Measurements from ENCODE around the gene BRIP1.
"Not testable (repeated sequence)": the region's sequence is repeated elsewhere in the genome, so short reads cannot be mapped to it uniquely, and the experiment has no call there.

The BRIP1 gene

GRCh38 chr17:61728297-61728836 is 135.0 kb downstream of the BRIP1 start:
- DNase-seq (ENCODE audit: low read depth in 2 of 2): no peak

DNA sequence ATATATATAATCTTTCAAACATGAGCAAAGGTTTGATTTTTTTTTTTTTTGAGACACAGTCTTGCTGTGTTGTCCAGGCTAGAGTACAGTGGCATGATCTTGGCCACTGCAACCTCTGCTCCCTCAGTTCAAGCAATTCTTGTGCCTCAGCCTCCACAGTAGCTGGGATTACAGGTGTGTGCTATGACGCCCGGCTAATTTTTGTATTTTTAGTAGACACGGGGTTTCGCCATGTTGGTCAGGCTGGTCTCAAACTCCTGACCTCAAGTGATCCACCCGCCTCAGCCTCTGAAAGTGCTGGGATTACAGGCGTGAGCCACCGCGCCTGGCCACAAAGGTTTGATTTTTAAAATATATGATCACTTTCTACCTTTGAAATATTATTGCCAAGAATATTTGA is 135.5 kb downstream of the BRIP1 start:
- not testable (repeated sequence) for DNase-seq (ENCODE audit: low read depth in 2 of 2)

- no peak for DNase-seq (ENCODE audit: low read depth in 2 of 2)
Measured at GRCh38 chr17:61726977-61727376, 136.4 kb downstream of the BRIP1 start.

GRCh38 chr17:61724777-61725176 is 138.6 kb downstream of the BRIP1 start:
- no peak for DNase-seq (ENCODE audit: low read depth in 2 of 2)

GRCh38 chr17:61723914-61724313 is 139.4 kb downstream of the BRIP1 start:
- DNase-seq (ENCODE audit: low read depth in 2 of 2): no peak

DNA sequence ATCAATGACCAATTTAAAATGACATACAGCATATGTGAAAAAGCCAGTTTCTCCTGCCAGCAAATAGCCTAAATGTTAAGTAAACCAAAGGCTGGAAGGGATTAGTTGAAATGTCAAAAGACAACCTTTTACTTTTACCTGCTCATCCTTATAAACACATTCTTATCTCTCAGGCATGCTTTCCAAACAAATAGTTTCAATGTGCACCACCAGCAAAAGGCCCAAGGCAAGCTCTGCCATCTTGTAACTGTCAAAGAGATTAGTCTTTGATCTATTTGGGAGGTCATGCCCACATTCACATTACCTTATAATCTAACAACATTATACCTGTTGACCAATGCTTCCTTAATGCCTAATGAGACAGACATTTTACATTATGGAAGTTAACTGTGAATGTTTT is 140.1 kb downstream of the BRIP1 start:
- DNase-seq (ENCODE audit: low read depth in 2 of 2): no peak

DNA sequence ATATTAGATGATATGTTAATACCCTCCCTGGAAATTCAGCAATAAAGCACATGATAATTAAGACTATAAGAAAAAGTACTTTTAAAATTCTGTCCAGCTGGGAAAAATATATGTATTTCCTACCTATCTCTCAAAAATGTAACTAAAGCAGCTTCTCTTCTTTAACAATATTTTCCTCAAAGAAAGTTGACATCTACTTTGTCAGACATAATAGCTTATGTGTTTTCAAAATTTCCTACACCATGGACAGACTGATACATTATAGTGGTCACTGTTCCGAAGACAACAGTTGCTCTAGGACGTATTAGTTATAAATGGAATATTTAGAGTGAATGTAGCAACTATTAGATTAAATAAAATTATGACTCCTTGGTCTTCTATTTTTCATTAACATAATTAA is 140.9 kb downstream of the BRIP1 start:
- no peak for DNase-seq (ENCODE audit: low read depth in 2 of 2)

DNA sequence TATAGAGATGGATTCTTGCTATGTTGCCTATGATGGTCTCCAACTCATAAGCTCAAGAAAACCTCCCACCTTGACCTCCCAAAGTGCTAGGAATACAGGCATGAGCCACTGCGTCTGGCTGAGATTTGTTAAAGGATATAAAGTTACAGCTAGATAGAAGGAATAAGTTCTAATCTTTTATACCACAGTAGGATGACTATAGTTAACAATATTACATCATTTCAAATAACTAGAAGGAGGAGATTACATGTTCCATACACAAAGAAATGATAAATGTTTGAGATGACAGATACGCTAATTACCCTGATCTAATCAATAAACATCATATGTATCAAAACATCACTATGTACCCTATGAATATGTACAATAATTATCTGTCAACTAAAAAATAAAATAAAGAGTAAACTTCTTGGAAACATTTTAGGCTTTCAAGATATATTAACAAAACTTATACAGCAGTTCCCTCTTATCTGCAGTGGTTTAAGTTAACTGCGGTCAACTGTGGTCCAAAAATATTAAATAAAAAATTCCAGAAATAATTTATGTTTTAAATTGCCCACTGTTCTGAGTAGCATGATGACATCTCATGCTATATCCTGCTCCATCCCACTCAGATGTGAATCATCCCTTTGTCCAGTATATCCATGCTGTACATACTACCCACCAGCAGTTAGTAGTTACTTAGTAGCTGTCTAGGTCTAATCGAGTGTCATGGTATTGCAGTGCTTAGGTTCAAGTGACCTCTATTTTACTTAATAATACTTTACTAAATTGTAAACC is 143.1 kb downstream of the BRIP1 start:
- no peak for DNase-seq (ENCODE audit: low read depth in 2 of 2)

- DNase-seq (ENCODE audit: low read depth in 2 of 2): not testable (repeated sequence)
Measured at GRCh38 chr17:61719220-61719619, 144.1 kb downstream of the BRIP1 start.

GRCh38 chr17:61718022-61718421 is 145.3 kb downstream of the BRIP1 start:
- no peak for DNase-seq (ENCODE audit: low read depth in 2 of 2)

- DNase-seq (ENCODE audit: low read depth in 2 of 2): no peak
Measured at GRCh38 chr17:61717352-61717751, 146.0 kb downstream of the BRIP1 start.

DNA sequence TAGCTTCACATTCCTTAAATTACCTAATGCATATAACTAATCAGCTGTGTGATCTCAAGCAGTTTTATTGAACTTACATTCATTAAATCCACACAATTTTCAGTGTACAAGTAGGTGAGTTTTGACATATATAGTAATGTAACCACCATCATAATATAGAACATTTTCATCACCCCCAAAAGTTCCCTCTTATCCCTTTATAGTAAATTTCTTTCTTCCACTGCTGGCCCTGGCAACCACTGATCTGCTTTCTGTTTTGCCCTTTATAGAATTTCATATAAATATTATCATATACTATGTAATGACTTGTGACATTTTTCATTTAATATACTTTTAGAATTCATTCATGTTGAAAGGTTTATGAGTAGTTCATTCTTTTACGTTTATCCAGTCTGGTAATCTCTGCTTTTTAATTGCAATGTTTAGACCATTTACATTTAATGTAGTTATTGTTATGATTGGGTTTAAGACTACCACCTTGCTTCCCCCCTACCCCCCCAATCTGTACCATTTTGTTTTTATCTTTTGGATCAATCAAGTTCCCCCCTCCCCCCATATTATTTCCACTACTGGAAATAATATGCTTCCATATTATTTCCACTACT is 147.0 kb downstream of the BRIP1 start:
- no peak for DNase-seq (ENCODE audit: low read depth in 2 of 2)

- DNase-seq (ENCODE audit: low read depth in 2 of 2): no peak
Measured at GRCh38 chr17:61715348-61715747, 148.0 kb downstream of the BRIP1 start.

- DNase-seq (ENCODE audit: low read depth in 2 of 2): no peak
Measured at GRCh38 chr17:61714300-61714699, 149.0 kb downstream of the BRIP1 start.

GRCh38 chr17:61713035-61713434 is 150.3 kb downstream of the BRIP1 start:
- DNase-seq (ENCODE audit: low read depth in 2 of 2): no peak

GRCh38 chr17:61710546-61710945 is 152.8 kb downstream of the BRIP1 start:
- no peak for DNase-seq (ENCODE audit: low read depth in 2 of 2)

DNA sequence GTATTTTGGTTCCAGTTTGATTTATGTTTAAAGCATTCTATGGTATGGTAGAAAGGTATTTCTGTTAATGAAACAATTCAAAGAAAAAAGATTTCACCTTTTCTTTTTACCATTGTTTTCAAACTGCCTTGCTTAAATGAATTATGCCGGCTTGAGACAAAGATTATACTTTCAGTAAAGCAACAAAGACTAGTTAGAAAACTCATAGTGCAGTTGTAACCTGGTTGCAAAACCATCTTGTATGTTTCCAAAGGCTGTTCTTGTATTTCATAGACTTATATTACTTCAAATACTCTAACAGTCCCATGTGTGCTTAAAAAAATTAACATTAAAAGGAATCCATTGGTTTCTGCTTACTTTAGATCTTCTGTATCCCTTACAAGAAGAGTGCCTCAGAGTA is 153.8 kb downstream of the BRIP1 start:
- DNase-seq (ENCODE audit: low read depth in 2 of 2): no peak

- DNase-seq (ENCODE audit: low read depth in 2 of 2): no peak
Measured at GRCh38 chr17:61704935-61705449, 158.3 kb downstream of the BRIP1 start.

GRCh38 chr17:61702450-61702849 is 160.9 kb downstream of the BRIP1 start:
- DNase-seq (ENCODE audit: low read depth in 2 of 2): no peak

DNA sequence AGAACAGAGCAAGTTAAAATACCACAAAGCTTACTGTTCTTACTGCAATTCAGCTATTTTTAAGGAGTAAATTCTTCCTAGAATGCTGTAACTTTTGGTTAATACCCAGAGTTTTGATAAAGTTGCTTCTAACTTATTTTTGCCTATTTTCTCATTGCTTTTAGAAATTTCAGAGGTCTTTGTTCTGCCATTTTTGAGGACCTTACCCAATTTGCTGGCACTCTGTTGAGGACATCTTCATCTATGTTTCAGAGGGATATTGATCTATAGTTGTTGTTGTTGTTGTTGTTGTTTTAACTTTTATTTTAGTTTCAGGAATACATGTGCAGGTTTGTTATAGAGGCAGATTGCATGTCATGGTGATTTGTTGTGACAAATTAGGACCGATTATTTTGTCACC is 161.3 kb downstream of the BRIP1 start:
- DNase-seq (ENCODE audit: low read depth in 2 of 2): no peak

- no peak for DNase-seq (ENCODE audit: low read depth in 2 of 2)
Measured at GRCh38 chr17:61701334-61701733, 162.0 kb downstream of the BRIP1 start.

GRCh38 chr17:61700252-61700651 is 163.1 kb downstream of the BRIP1 start:
- DNase-seq (ENCODE audit: low read depth in 2 of 2): no peak

DNA sequence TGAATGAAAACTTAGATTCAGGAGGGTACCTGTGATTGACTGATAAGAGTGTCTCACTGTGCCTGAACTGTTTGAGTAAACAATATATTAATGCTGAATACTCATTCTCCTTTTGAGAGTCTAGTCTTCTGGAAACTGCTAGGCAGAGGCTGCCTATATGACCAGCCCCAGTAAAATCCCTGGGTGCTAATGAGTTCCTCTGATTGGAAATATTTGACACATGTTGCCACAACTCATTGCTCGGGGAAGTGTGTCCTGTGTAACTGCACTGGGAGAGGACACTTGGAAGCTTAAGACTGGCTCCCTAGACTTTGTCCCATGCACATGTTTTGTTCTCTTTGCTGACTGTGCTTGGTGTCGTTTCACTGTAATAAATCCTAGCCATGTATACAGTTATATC is 163.6 kb downstream of the BRIP1 start:
- no peak for DNase-seq (ENCODE audit: low read depth in 2 of 2)
